GM18520 (cell line): ENCODE data around the gene ZNF536.
"Not testable (repeated sequence)": the region's sequence is repeated elsewhere in the genome, so short reads cannot be mapped to it uniquely, and the experiment has no call there.

Source experiments
- ATAC-seq: cut with Tn5 transposase; IDR thresholded peaks from one replicate; pipeline ENCODE4 v1.9.1; 2021; ENCODE audit not compliant: unreplicated experiment

The ZNF536 gene

GRCh38 chr19:30411714-30412113 lies 39.5 kb downstream of the ZNF536 start:
- ATAC-seq = no peak

- no peak for ATAC-seq
Measured at GRCh38 chr19:30416375-30416774, 44.2 kb downstream of the ZNF536 start.

GRCh38 chr19:30417166-30417565 lies 45.0 kb downstream of the ZNF536 start:
- ATAC-seq = not testable (repeated sequence)

- ATAC-seq = no peak
Measured at GRCh38 chr19:30419568-30420180, 47.5 kb downstream of the ZNF536 start.

GRCh38 chr19:30420316-30420715 lies 48.1 kb downstream of the ZNF536 start:
- ATAC-seq = no peak

GRCh38 chr19:30420881-30421280 lies 48.7 kb downstream of the ZNF536 start:
- no peak for ATAC-seq

GRCh38 chr19:30421571-30421970 lies 49.4 kb downstream of the ZNF536 start:
- ATAC-seq = no peak

- ATAC-seq = no peak
Measured at GRCh38 chr19:30423481-30423880, 51.3 kb downstream of the ZNF536 start.

- ATAC-seq = no peak
Measured at GRCh38 chr19:30425885-30426838, 54.0 kb downstream of the ZNF536 start.

- ATAC-seq = no peak
Measured at GRCh38 chr19:30426864-30427263, 54.7 kb downstream of the ZNF536 start.

GRCh38 chr19:30428092-30428680 lies 56.0 kb downstream of the ZNF536 start:
- no peak for ATAC-seq

- ATAC-seq = no peak
Measured at GRCh38 chr19:30428844-30429243, 56.7 kb downstream of the ZNF536 start.

GRCh38 chr19:30430206-30430734 lies 58.1 kb downstream of the ZNF536 start:
- ATAC-seq = no peak

GRCh38 chr19:30431591-30431990 lies 59.4 kb downstream of the ZNF536 start:
- no peak for ATAC-seq

- no peak for ATAC-seq
Measured at GRCh38 chr19:30434797-30435594, 62.8 kb downstream of the ZNF536 start.

- ATAC-seq = no peak
Measured at GRCh38 chr19:30437869-30438268, 65.7 kb downstream of the ZNF536 start.

GRCh38 chr19:30439310-30439709 lies 67.1 kb downstream of the ZNF536 start:
- no peak for ATAC-seq

- no peak for ATAC-seq
Measured at GRCh38 chr19:30441011-30441410, 68.8 kb downstream of the ZNF536 start.

- ATAC-seq = no peak
Measured at GRCh38 chr19:30442674-30443073, 70.5 kb downstream of the ZNF536 start.

GRCh38 chr19:30443531-30444252 lies 71.5 kb downstream of the ZNF536 start:
- no peak for ATAC-seq
